Cardiac muscle cell (in vitro differentiated cells and primary cell): ENCODE data around the gene AP3M1. TPM values are rescaled to one million over a fixed set of nuclear protein-coding genes. Genes with fewer than 3 reads are reported as not detected.

Experiments used
- DNase-seq, 2 donors: peaks; one replicate each; pipeline versions ENCODE4 v3.0.0 to v3.0.0-alpha.2; 2010 to 2017; ENCODE audit warnings: low read depth in 1 of 2, low spot score in 1 of 2
- H3K27ac ChIP-seq: fragments of 200-600 bp; sonication (generic); 2 replicates; pipeline ENCODE4 v1.5.1; 2016
- H3K27me3 ChIP-seq: fragments of 200-600 bp; sonication (generic); 2 replicates; pipeline ENCODE4 v1.6.0; 2016; ENCODE audit warnings: control low read depth
- H3K36me3 ChIP-seq: fragments of 200-600 bp; sonication (generic); 2 replicates; pipeline ENCODE4 v1.5.1; 2016; ENCODE audit warnings: control low read depth
- H3K4me1 ChIP-seq: fragments of 200-600 bp; sonication (generic); 2 replicates; pipeline ENCODE4 v1.8.1; 2017; ENCODE audit warnings: low read depth, mild to moderate bottlenecking, mixed run types
- H3K4me3 ChIP-seq: fragments of 200-600 bp; sonication (generic); 2 replicates; pipeline ENCODE4 v1.5.1; 2016; ENCODE audit warnings: mild to moderate bottlenecking
- H3K9me3 ChIP-seq: fragments of 200-600 bp; sonication (generic); 2 replicates; pipeline ENCODE4 v1.5.1; 2017; ENCODE audit warnings: low read depth, mild to moderate bottlenecking, control low read depth
- polyA plus RNA-seq: library from polyadenylated mRNA; unstranded; fragments of >200 nt; fragmentation: Nextera tagmentation; extraction: Ambion mirVana; gene quantifications from 2 replicates; pipeline ENCODE4 v1.2.1, GENCODE V29; 2016
- total RNA-seq: library from RNA; depleted of rRNA; stranded (reverse); fragments of >200 nt; gene quantifications from 2 replicates; pipeline ENCODE4 v1.2.3, GENCODE V29; 2016
- TF ChIP-seq, protein P1 (sequence below): IDR thresholded peaks from 2 replicates; pipeline ENCODE4 v1.5.1; 2012; ENCODE audit warnings: low read depth, mild to moderate bottlenecking, low read length

AP3M1 gene
- total and polyA plus RNA-seq, 2 experiments from 2014 or later = 21.8 to 43.8 TPM

DNA sequence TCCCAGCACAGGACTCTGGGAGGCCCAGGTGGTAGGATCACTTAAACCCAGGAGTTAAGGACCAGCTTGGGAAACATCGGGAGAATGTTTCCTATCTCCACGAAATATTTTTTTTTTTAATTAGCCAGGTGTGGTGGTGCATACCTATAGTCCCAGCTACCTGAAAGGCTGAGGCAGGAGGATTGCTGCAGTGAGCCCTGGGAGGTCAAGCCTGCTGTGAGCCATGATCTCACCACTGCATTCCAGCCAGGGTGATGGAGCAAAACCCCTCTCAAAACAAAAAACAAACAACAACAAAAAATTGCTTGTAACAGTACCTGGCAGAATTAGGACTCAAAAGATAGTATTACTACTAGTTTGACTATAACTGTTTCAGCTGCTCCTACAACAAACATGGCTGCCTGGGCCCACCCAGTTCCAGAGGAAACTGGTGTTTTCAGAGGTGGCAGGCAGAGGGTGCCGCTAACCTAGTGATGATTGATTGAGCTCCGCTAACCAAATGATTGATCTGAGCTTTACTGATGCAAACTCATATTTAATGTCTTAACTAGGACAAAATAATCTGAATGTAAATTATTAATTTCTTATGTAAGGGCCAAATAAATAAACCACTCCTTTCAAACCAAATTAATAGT, 57.0 kb downstream of the AP3M1 start:
- H3K36me3 ChIP-seq = peaks cover 87% of the 10 kb centered on the region
- peaks cover 6% of the 10 kb centered on the region for H3K4me1 ChIP-seq
- no peaks in the 10 kb centered on the region for H3K9me3 ChIP-seq
- no peak for DNase-seq
- TF ChIP-seq, protein P1, sequence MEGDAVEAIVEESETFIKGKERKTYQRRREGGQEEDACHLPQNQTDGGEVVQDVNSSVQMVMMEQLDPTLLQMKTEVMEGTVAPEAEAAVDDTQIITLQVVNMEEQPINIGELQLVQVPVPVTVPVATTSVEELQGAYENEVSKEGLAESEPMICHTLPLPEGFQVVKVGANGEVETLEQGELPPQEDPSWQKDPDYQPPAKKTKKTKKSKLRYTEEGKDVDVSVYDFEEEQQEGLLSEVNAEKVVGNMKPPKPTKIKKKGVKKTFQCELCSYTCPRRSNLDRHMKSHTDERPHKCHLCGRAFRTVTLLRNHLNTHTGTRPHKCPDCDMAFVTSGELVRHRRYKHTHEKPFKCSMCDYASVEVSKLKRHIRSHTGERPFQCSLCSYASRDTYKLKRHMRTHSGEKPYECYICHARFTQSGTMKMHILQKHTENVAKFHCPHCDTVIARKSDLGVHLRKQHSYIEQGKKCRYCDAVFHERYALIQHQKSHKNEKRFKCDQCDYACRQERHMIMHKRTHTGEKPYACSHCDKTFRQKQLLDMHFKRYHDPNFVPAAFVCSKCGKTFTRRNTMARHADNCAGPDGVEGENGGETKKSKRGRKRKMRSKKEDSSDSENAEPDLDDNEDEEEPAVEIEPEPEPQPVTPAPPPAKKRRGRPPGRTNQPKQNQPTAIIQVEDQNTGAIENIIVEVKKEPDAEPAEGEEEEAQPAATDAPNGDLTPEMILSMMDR = no peak
- no peak overlapping the region for H3K4me3 ChIP-seq
- H3K27ac ChIP-seq = no peak overlapping the region
- no peaks in the 10 kb centered on the region for H3K27me3 ChIP-seq

DNA sequence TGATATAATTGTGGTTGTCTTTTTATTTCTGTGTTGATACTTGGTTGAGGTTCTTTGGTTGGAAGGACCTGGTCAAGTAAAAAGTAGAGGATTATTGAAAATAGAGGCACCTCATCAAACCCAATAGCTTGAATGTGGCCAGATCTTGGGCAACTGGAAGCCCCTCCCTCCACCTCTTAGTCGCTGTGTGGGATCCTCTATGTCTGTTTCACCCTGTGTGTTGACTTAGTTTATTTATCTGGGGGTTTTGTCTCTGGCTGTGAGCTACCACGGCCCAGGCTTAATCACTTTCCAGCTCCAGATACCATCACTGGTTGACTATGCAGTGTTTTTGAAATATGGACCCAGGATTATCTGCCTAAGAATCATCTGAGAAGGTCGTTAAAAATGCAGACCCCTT, 58.3 kb downstream of the AP3M1 start:
- Histone ChIP-seq H3K4me1 (peaks cover 6% of the 10 kb centered on the region), H3K4me3 (no peak overlapping the region), H3K27ac (no peak overlapping the region), H3K36me3 (peaks cover 79% of the 10 kb centered on the region), H3K27me3 (no peaks in the 10 kb centered on the region), H3K9me3 (no peaks in the 10 kb centered on the region)
- no peak for DNase-seq
- TF ChIP-seq, protein P1 = no peak

DNA sequence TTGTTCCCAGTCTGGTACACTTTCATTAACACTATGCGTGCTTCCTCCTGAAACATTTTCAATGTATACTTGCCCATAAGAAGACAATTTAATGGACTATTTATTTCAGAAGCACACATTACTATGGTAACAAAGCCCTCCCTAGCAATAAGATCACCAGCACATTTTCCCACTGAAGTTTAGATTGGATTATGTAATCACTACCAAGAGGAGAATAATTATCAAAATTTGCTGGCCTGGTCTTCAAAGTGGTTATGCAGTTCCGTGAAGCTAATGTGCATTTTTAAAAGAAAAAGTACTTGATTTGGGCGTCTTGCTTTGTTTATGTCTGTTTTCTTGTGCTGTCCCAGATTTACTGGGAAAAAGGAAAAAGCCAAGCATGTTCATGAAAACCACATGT, 61.9 kb downstream of the AP3M1 start:
- Histone ChIP-seq H3K36me3 (peaks cover 58% of the 10 kb centered on the region), H3K27me3 (no peaks in the 10 kb centered on the region), H3K9me3 (no peaks in the 10 kb centered on the region), H3K4me1 (peaks cover 6% of the 10 kb centered on the region), H3K4me3 (no peak overlapping the region), H3K27ac (peak overlapping the region; percentile 3)
- TF ChIP-seq, protein P1 = no peak
- no peak for DNase-seq

DNA sequence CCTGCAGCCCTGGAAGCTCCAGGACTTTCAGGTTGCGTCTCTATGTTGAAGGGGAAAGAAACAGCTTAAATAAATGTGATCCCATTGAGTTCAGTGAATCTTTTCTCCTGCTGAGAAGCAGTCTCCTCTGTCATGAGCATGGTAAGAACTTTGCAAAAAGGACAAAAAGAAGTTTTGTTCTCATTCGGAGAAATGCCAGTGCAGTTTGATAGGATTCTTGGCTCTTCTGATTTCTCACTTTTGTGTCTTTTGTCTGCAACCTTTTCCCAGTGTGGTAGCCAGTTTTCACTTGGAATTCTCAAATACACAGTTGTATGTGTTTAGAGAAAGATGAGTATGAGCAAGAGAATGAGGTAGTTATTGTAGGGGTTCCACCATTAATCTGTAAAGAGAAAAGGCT, 64.3 kb downstream of the AP3M1 start:
- DNase-seq = no peak
- H3K4me1 ChIP-seq = peaks cover 6% of the 10 kb centered on the region
- peaks cover 51% of the 10 kb centered on the region for H3K36me3 ChIP-seq
- H3K27ac ChIP-seq = peak overlapping the region; percentile 12
- TF ChIP-seq, protein P1 = no peak
- no peaks in the 10 kb centered on the region for H3K27me3 ChIP-seq
- no peaks in the 10 kb centered on the region for H3K9me3 ChIP-seq
- no peak overlapping the region for H3K4me3 ChIP-seq

DNA sequence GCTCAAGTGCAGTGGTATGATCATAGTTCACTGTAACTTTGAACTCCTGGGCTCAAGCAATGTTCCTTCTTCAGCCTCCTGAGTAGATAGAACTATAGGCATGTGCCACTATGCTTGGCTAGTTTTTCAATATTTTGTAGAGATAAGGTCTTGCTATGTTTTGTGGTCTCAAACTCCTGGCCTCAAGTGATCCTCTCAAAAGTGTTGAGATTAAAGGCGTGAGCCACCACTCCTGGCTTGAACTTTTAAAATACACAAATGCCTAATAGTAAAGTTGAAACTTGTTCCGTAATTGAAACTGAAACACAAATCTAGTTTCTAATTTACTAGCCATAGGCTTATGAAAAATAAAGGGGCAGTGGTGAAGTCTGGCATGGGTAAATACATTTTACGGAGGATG, 65.7 kb downstream of the AP3M1 start:
- TF ChIP-seq, protein P1 = no peak

More for the DNA sequence above, 65.7 kb downstream of the AP3M1 start:
- DNase-seq = no peak
- peaks cover 41% of the 10 kb centered on the region for H3K36me3 ChIP-seq
- no peaks in the 10 kb centered on the region for H3K9me3 ChIP-seq
- no peak overlapping the region for H3K4me3 ChIP-seq
- peaks cover 14% of the 10 kb centered on the region for H3K4me1 ChIP-seq
- H3K27ac ChIP-seq = no peak overlapping the region
- H3K27me3 ChIP-seq = no peaks in the 10 kb centered on the region
